ENCODE results near the gene NLRP9.

NLRP9 gene

GRCh38 chr19:55704494-55705245, 33.5 kb downstream of the NLRP9 start:
- H4K20me1 ChIP-seq: no peaks in the 10 kb centered on the region
- peaks cover 10% of the 10 kb centered on the region for H3K4me1 ChIP-seq
- no peak for TF ChIP-seq Cebpa-rat (IDR thresholded peaks at IDR 0.05)
- H3K4me2 ChIP-seq: no peak overlapping the region
- H3K9me3 ChIP-seq: no peaks in the 10 kb centered on the region
- no peak overlapping the region for H3K27ac ChIP-seq
- H3K4me3 ChIP-seq: no peak overlapping the region
- H3K36me3 ChIP-seq: peaks cover 42% of the 10 kb centered on the region
- no peak overlapping the region for H3K9ac ChIP-seq
- H3K27me3 ChIP-seq: no peaks in the 10 kb centered on the region

GRCh38 chr19:55703790-55704215, 34.4 kb downstream of the NLRP9 start:
- Histone ChIP-seq H3K4me1 (peaks cover 10% of the 10 kb centered on the region), H3K36me3 (peaks cover 50% of the 10 kb centered on the region), H3K4me2 (no peak overlapping the region), H4K20me1 (no peaks in the 10 kb centered on the region), H3K27ac (no peak overlapping the region), H3K9me3 (no peaks in the 10 kb centered on the region), H3K4me3 (no peak overlapping the region), H3K9ac (no peak overlapping the region), H3K27me3 (no peaks in the 10 kb centered on the region)
- TF ChIP-seq Cebpa-rat (IDR thresholded peaks at IDR 0.05): no peak

GRCh38 chr19:55702131-55702627, 36.0 kb downstream of the NLRP9 start:
- peaks cover 63% of the 10 kb centered on the region for H3K36me3 ChIP-seq
- H4K20me1 ChIP-seq: 0 out of 2 replicates have a peak, but pooled peaks cover 3% of the 10 kb centered on the region
- no peak overlapping the region for H3K9ac ChIP-seq
- no peak for TF ChIP-seq Cebpa-rat (IDR thresholded peaks at IDR 0.05)
- H3K9me3 ChIP-seq: no peaks in the 10 kb centered on the region
- H3K4me1 ChIP-seq: peaks cover 6% of the 10 kb centered on the region
- H3K4me3 ChIP-seq: no peak overlapping the region
- no peaks in the 10 kb centered on the region for H3K27me3 ChIP-seq
- no peak overlapping the region for H3K4me2 ChIP-seq
- no peak overlapping the region for H3K27ac ChIP-seq

GRCh38 chr19:55700813-55701212, 37.4 kb downstream of the NLRP9 start:
- H3K9me3 ChIP-seq: no peaks in the 10 kb centered on the region
- H3K27ac ChIP-seq: no peak overlapping the region
- peaks cover 77% of the 10 kb centered on the region for H3K36me3 ChIP-seq
- H3K4me1 ChIP-seq: no peaks in the 10 kb centered on the region
- H4K20me1 ChIP-seq: peaks cover 15% of the 10 kb centered on the region; the same call in 1 of the 2 replicates
- TF ChIP-seq Cebpa-rat (IDR thresholded peaks at IDR 0.05): no peak
- H3K27me3 ChIP-seq: no peaks in the 10 kb centered on the region
- H3K9ac ChIP-seq: no peak overlapping the region
- H3K4me2 ChIP-seq: no peak overlapping the region
- no peak overlapping the region for H3K4me3 ChIP-seq

- Histone ChIP-seq H3K27me3 (no peaks in the 10 kb centered on the region), H3K4me2 (no peak overlapping the region), H3K9me3 (no peaks in the 10 kb centered on the region), H3K9ac (no peak overlapping the region), H3K4me1 (no peaks in the 10 kb centered on the region), H4K20me1 (peaks cover 15% of the 10 kb centered on the region; the same call in 1 of the 2 replicates), H3K4me3 (no peak overlapping the region), H3K36me3 (peaks cover 82% of the 10 kb centered on the region), H3K27ac (no peak overlapping the region)
- TF ChIP-seq Cebpa-rat (IDR thresholded peaks at IDR 0.05): no peak
Observed at GRCh38 chr19:55699221-55699620, 39.0 kb downstream of the NLRP9 start.

- peaks cover 82% of the 10 kb centered on the region for H3K36me3 ChIP-seq
- no peaks in the 10 kb centered on the region for H3K4me1 ChIP-seq
Observed at GRCh38 chr19:55698256-55698655, 39.9 kb downstream of the NLRP9 start.

GRCh38 chr19:55697698-55698097, 40.5 kb downstream of the NLRP9 start:
- no peaks in the 10 kb centered on the region for H3K9me3 ChIP-seq
- H3K27ac ChIP-seq: no peak overlapping the region
- no peak for TF ChIP-seq Cebpa-rat (IDR thresholded peaks at IDR 0.05)
- H3K4me3 ChIP-seq: no peak overlapping the region
- H3K9ac ChIP-seq: no peak overlapping the region
- H3K4me2 ChIP-seq: no peak overlapping the region
- H3K27me3 ChIP-seq: no peaks in the 10 kb centered on the region
- no peaks in the 10 kb centered on the region for H3K4me1 ChIP-seq
- H4K20me1 ChIP-seq: peaks cover 15% of the 10 kb centered on the region; the same call in 1 of the 2 replicates
- peaks cover 83% of the 10 kb centered on the region for H3K36me3 ChIP-seq

More at GRCh38 chr19:55698256-55698655, 39.9 kb downstream of the NLRP9 start:
- TF ChIP-seq Cebpa-rat (IDR thresholded peaks at IDR 0.05): no peak
- H3K27me3 ChIP-seq: no peaks in the 10 kb centered on the region
- H3K27ac ChIP-seq: no peak overlapping the region
- no peaks in the 10 kb centered on the region for H3K9me3 ChIP-seq
- peaks cover 15% of the 10 kb centered on the region; the same call in 1 of the 2 replicates for H4K20me1 ChIP-seq
- no peak overlapping the region for H3K9ac ChIP-seq
- H3K4me2 ChIP-seq: no peak overlapping the region
- H3K4me3 ChIP-seq: no peak overlapping the region

GRCh38 chr19:55697069-55697440, 41.1 kb downstream of the NLRP9 start:
- Histone ChIP-seq H3K36me3 (peaks cover 84% of the 10 kb centered on the region), H3K4me3 (no peak overlapping the region), H3K9ac (no peak overlapping the region), H3K4me1 (no peaks in the 10 kb centered on the region), H3K9me3 (no peaks in the 10 kb centered on the region), H4K20me1 (peaks cover 15% of the 10 kb centered on the region), H3K27me3 (no peaks in the 10 kb centered on the region), H3K4me2 (no peak overlapping the region), H3K27ac (no peak overlapping the region)
- no peak for TF ChIP-seq Cebpa-rat (IDR thresholded peaks at IDR 0.05)

GRCh38 chr19:55696301-55697068, 41.7 kb downstream of the NLRP9 start:
- Histone ChIP-seq H3K36me3 (peaks cover 88% of the 10 kb centered on the region), H3K9ac (no peak overlapping the region), H3K4me3 (no peak overlapping the region)

More at GRCh38 chr19:55696301-55697068, 41.7 kb downstream of the NLRP9 start:
- H3K4me1 ChIP-seq: no peaks in the 10 kb centered on the region
- H3K4me2 ChIP-seq: no peak overlapping the region
- H3K9me3 ChIP-seq: no peaks in the 10 kb centered on the region
- no peak for TF ChIP-seq Cebpa-rat (IDR thresholded peaks at IDR 0.05)
- H4K20me1 ChIP-seq: peaks cover 21% of the 10 kb centered on the region
- H3K27ac ChIP-seq: no peak overlapping the region
- no peaks in the 10 kb centered on the region for H3K27me3 ChIP-seq
